GM12874 (cell line): ENCODE measurements around the gene UBR4.

Experiments
- CTCF ChIP-seq: IDR thresholded peaks from 2 replicates; pipeline ENCODE4 v1.5.1; 2011; ENCODE audit warnings: low read depth, mild to moderate bottlenecking, control low read depth, low read length, moderate library complexity; ENCODE audit not compliant: insufficient read depth

Gene UBR4

GRCh38 chr1:19091196-19091953 lies 118.7 kb downstream of the UBR4 start:
- TF ChIP-seq CTCF: no peak

GRCh38 chr1:19089524-19089923 lies 120.5 kb downstream of the UBR4 start:
- no peak for TF ChIP-seq CTCF

- no peak for TF ChIP-seq CTCF
These were observed 121.2 kb downstream of the UBR4 start for GRCh38 chr1:19088717-19089442.

GRCh38 chr1:19087737-19088594 lies 122.1 kb downstream of the UBR4 start:
- TF ChIP-seq CTCF: no peak

GRCh38 chr1:19087017-19087736 lies 122.9 kb downstream of the UBR4 start:
- no peak for TF ChIP-seq CTCF

GRCh38 chr1:19086176-19086875 lies 123.7 kb downstream of the UBR4 start:
- TF ChIP-seq CTCF: no peak
